Measurements from ENCODE around the gene OGG1. TPM values are rescaled to one million over a fixed set of nuclear protein-coding genes. Genes with fewer than 3 reads are reported as not detected.

Gene OGG1
- total and polyA plus RNA-seq, 12 donors = 13.3 to 34.9 (median 21.9) TPM

GRCh38 chr3:9785602-9786001 lies 35.9 kb downstream of the OGG1 start:
- TF ChIP-seq POLR2A (IDR thresholded peaks at IDR 0.05) = peak in 1 of 2 donors; percentile 49
- TF ChIP-seq CTCF (IDR thresholded peaks at IDR 0.05) = no peak
- 40 to 48% (median 44%) methylated on average over 7 of the region's 7 CpGs for WGBS, 4 donors
- peak in 6 of 7 donors; percentile 76 to 86 (median 81) for DNase-seq
- intact Hi-C loops (cut with DNase I) = no loop called here
- Histone ChIP-seq H3K9me3 (replicated peaks in 1 of 3) (no peaks in the 10 kb centered on the region), H3K27ac (peak overlapping the region in 3 of 5 donors; percentile 67 to 77 (median 73)), H3K36me3 (replicated peaks in 1 of 2) (peaks cover 0 to 60% of the 10 kb centered on the region in 2 donors), H3K4me3 (no peak overlapping the region), H3K4me1 (replicated peaks in 1 of 2) (peaks cover 57 to 65% of the 10 kb centered on the region in 2 donors), H3K27me3 (no peaks in the 10 kb centered on the region)

- H3K27ac ChIP-seq = peak overlapping the region in 4 of 5 donors; percentile 57 to 77 (median 70)
- no peaks in the 10 kb centered on the region for H3K27me3 ChIP-seq
- intact Hi-C loops (cut with DNase I) = no loop called here
- no peak for DNase-seq
- no peaks in the 10 kb centered on the region for H3K9me3 ChIP-seq (replicated peaks in 1 of 3)
- peaks cover 52 to 65% of the 10 kb centered on the region in 2 donors for H3K4me1 ChIP-seq (replicated peaks in 1 of 2)
- no peak for TF ChIP-seq CTCF (IDR thresholded peaks at IDR 0.05)
- no peak for TF ChIP-seq POLR2A (IDR thresholded peaks at IDR 0.05)
- peaks cover 0 to 60% of the 10 kb centered on the region in 2 donors for H3K36me3 ChIP-seq (replicated peaks in 1 of 2)
- WGBS, 4 donors = 53 to 86% (median 66%) methylated on average over 7 of the region's 7 CpGs
- H3K4me3 ChIP-seq = no peak overlapping the region
These were observed 36.5 kb downstream of the OGG1 start for GRCh38 chr3:9786209-9786739.

GRCh38 chr3:9786825-9787669 lies 37.3 kb downstream of the OGG1 start:
- intact Hi-C loops (cut with DNase I) = no loop called here
- Histone ChIP-seq H3K4me1 (replicated peaks in 1 of 2) (peaks cover 51 to 65% of the 10 kb centered on the region in 2 donors), H3K27ac (peak overlapping the region; percentile 24 to 77 (median 66)), H3K36me3 (replicated peaks in 1 of 2) (peaks cover 0 to 56% of the 10 kb centered on the region in 2 donors), H3K9me3 (replicated peaks in 1 of 3) (no peaks in the 10 kb centered on the region), H3K4me3 (no peak overlapping the region), H3K27me3 (no peaks in the 10 kb centered on the region)
- 70 to 73% (median 71%) methylated on average over 13 of the region's 13 CpGs for WGBS, 4 donors
- peak in 1 of 6 experiments; percentile 23 for TF ChIP-seq CTCF (IDR thresholded peaks at IDR 0.05)
- no peak for TF ChIP-seq POLR2A (IDR thresholded peaks at IDR 0.05)
- DNase-seq = no peak

- TF ChIP-seq POLR2A (IDR thresholded peaks at IDR 0.05) (peak in 1 of 2 donors; percentile 81), CTCF (IDR thresholded peaks at IDR 0.05) (no peak)
- 46 to 53% (median 49%) methylated on average over 6 of the region's 6 CpGs for WGBS, 4 donors
- H3K4me1 ChIP-seq (replicated peaks in 1 of 2) = peaks cover 46 to 58% of the 10 kb centered on the region in 2 donors
- H3K9me3 ChIP-seq (replicated peaks in 1 of 3) = no peaks in the 10 kb centered on the region
- no peak overlapping the region for H3K4me3 ChIP-seq
- intact Hi-C loops (cut with DNase I) = no loop called here
- H3K27me3 ChIP-seq = no peaks in the 10 kb centered on the region
- peak in 6 of 7 donors; percentile 54 to 77 (median 72) for DNase-seq
- peak overlapping the region; percentile 24 to 77 (median 66) for H3K27ac ChIP-seq
- H3K36me3 ChIP-seq (replicated peaks in 1 of 2) = peaks cover 0 to 51% of the 10 kb centered on the region in 2 donors
These were observed 38.0 kb downstream of the OGG1 start for GRCh38 chr3:9787714-9788113.

Data from adrenal gland (tissue), 12 donors.